NCI-H1417 treated with DMSO at 0.1 percent for 48 hours (cell line): ENCODE measurements around the gene ANKRD33B.
"Not testable (repeated sequence)": the region's sequence is repeated elsewhere in the genome, so short reads cannot be mapped to it uniquely, and the experiment has no call there.

Source experiments
- DNase-seq: peaks from one replicate; lab custom pipeline; 2025; lab: John Stamatoyannopoulos, UW

The ANKRD33B gene

DNA sequence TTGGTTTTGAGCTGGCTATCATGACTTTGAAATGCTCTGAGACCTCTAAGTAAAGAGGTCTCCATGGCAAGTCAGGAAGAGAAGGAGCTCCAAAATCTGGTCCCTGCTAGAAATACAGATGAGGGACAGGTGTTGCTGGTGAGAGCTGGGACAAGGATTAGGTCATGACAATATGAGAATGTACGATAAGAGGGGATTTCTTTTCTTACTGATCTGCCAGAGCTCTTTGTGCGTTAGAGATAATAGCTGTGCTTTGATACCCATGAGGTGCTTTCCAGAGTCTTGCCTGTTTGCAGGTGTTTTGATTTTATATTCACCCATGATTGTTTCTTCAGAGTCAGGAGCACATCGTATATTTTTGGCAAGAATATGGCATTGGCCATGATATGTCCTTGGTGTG lies 56.5 kb downstream of the ANKRD33B start:
- no peak for DNase-seq

DNA sequence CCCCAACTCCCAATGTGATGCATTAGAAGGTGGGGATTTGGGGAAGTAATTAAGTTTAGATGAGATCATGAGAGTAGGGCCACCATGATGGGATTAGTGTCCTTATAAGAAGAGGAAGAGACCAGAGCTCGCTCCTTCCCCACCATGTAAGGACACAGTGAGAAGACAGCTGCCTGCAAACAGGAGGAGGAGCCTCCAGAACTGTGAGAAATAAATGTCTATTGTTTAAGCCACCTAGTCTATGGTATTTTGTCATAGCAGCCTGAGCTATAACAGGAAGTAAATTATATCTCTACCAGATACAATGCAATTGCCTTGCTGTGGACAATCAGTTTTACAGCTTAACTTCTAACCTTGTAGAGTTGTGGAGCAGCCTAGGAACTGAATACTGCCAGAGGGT lies 58.0 kb downstream of the ANKRD33B start:
- DNase-seq: no peak

DNA sequence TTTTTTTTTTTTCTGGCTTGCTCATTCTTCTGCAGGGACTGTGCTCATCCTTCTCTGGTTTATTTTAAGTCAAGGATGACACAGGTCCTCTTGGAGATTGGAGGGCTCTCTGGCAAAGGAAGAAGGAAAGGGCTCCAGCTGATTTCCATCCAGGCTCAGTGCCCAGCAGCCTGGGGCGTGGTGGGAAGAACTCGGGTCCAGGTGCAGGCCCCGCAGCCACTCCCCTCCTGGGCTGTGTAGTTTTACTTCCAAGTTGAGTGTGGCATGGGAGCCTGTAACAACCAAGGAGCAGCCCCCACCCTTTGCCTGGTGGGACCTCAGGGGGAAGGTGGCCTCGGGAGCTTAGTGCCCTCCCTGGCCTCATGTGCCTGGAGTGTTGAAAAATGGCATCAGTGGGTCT lies 58.9 kb downstream of the ANKRD33B start:
- DNase-seq: no peak

DNA sequence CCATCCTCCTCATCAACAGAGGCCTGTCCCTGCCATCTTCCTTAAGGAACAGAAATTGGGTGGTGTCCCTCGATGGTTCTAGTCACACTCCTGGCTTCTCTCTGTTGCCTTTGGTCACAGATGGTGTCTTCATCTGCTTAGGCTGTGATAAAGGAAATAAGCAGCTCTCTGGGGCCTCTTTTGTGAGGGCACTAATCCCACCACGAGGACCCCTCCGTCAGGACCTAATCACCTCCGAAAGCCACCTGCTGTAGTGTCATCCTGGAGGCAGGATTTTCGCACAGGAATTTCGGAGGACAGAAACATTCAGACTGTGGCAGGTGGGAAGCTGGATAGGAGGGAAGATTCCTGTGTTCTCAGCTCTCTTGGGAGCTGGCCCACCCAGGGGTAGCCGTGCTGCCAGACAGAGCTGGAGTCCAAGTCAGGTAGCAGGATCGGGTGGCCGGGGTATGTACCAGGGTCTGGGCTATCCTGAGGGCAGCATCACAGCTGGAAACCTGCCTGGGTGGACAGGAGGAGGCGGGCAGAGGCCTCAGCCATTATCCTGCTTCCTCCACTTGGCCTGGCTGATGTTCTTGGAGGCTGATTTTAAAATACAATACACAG lies 59.5 kb downstream of the ANKRD33B start:
- no peak for DNase-seq

DNA sequence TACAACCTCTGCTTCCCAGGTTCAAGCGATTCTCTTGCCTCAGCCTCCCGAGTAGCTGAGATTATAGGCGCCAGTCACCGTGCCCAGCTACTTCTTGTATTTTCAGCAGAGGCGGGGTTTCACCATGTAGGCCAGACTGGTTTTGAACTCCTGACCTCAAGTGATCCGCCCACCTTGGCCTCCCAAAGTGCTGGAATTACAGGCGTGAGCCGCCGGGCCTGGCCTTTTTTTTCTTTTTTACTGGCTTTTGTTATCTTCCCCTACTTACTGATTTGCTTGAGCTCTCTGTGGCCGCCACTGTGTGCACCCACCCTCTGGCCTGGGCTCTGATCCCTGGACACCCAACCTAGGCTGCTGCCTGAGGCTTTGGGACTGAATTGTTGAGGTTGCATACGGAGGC lies 60.3 kb downstream of the ANKRD33B start:
- DNase-seq: no peak

DNA sequence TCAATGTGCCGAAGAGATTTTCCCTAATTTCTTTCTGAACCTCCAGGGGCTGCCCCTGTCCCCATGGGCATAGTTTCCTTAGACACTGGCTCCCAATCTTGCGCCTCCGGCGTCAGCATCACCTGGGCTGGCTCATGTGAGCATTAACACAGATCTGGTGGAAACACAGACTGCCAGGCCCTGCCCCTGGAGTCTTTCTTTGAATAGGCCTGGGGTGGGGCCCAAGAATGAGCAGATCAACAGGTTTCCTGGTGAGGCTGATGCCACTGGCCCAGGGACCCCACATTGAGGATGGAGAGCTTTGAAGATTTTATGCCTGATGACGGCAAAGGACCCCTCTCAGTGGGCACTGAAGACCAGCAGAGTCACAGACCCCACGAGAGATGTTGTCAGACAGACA lies 60.8 kb downstream of the ANKRD33B start:
- no peak for DNase-seq

DNA sequence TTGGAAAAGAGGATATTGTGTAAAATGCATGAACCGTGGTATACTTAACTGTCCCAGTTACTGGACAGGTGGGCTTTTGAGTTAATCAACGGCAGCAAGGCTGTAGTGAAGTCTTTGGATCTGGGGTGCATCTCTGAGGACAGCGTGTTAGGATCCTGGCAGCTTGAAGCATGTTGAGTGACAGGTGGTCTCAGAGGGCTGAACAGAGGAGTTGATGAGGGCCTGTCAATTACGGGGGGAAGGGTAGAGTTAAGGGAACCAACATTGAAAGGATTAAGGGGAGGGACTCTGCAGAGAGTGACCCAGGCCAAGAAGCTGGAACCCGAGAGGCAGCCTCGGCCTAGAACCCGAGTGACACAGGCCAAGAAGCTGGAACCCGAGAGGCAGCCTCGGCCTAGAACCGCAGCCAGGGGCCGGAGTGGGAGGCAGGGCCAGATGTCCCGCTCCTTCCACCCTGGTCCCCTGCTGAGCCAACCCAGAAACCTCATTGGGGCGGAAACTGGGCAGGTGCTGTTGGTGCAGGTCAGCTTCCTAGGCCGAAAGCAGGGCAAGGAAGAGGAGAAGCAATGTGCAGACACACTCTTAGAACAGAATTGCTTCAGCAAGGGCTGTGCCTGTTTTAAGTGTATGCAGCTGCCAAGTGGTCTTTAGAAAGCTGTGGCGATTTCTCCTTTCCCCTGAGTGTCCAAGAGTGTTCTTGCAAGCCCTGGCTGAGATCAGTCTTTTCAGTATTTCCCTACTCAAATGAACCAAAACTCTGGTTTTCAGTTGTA lies 62.0 kb downstream of the ANKRD33B start:
- DNase-seq: no peak

DNA sequence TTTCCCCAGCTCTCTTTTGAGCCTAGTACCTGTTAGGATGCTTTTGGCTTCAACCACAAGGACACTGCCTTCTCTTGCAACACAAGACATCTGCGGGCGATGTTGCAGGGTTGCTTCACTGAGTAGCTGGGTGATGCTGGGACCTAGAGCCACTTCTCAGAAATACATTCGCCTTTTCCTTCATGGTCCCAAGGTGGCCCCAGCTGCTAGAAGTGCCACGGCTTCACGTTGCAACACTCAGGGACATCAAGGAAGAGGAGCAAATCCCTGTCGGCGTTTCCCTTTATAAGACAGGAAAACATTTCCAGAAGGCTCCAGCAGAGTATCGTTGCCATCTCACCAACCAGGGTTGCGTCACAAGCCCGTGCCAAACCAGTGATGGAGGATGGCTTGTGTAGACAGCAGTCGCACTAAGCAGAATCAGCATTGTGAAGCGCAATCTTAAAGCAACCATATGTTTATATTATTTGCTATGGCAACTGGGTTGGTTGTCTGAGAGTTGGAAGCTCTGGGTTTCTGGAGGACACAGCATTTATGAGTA lies 62.7 kb downstream of the ANKRD33B start:
- DNase-seq: no peak

DNA sequence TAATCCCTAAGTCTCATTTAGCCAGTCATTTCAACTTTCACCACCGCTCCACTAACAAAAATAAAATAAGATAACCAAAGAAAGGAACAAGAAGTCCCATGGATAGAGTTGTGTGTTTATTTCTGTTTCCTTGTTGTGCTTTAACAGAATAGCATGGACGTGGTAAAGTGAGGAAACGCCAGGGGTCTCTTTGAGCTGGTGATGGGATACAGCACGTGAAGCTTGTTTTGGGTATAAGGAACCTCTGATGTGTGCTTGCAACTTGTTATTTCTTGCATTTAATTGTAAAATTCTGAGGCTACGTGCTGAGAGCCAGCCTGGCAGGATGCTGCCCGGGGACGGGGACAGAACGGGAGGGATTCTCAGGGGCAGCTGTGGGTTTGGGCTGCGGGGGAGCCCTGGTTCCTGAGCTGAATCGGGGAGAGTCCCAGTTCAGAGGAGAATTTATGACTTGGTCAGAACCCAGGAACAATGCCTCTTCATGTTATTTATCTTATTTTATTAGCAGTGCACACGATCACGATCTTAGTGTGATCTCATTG lies 63.4 kb downstream of the ANKRD33B start:
- DNase-seq: no peak

DNA sequence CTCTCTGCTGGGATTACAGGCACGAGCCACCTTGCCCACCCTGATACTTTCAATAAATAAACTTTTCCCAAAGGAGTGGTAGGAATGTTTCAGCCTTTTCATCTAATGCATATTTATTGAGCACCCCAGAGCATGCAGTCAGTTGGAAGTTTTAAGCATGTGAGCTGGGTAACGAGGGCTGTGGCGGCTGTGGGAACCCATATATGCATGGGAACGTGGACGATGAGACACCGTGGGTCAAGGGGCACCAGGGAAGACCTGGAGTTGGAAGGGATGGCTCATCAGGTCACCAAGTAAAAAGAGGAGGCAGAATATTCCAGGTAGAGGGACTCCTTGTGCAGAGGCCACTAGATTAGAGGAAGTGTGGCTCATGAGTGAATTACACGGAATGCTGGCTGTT lies 64.7 kb downstream of the ANKRD33B start:
- no peak for DNase-seq

DNA sequence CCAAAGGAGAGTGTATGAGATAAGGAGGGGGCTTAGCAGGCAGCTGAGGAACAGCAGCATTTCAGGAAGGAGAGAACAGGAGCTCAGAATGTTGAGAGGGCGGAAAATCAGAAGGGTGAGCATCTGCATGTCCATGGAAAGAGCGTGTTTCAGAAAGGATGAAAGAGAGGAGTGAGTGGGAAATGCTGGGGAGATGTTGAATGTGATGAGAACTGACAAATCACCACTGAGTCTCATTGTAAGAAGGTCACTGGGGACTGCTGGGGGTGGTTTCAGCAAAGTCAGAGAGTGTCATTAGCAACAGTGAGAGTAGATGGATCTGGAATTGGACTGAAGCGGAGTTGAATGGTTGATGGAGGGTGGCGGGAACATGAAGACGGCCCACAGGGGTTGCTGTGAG lies 65.8 kb downstream of the ANKRD33B start:
- DNase-seq: no peak

DNA sequence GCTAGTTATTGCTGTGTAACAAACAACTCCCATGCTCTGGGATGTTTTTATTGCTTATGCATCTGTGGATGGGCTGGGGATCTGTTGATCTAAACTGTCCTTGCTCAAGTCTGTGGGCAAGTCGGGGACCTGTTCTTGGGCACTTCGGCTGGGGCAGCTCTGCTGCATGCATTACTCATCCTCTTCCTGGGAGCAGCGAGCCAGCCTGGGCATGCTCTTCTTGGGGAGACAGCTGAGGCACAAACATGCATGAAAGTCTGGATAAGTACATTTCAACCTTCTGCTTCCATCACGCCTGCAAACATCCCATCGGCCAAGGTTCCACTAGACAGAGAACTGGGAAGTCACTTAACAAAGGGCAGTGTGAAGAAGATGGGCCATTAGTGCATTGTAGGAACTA lies 66.3 kb downstream of the ANKRD33B start:
- DNase-seq: no peak

DNA sequence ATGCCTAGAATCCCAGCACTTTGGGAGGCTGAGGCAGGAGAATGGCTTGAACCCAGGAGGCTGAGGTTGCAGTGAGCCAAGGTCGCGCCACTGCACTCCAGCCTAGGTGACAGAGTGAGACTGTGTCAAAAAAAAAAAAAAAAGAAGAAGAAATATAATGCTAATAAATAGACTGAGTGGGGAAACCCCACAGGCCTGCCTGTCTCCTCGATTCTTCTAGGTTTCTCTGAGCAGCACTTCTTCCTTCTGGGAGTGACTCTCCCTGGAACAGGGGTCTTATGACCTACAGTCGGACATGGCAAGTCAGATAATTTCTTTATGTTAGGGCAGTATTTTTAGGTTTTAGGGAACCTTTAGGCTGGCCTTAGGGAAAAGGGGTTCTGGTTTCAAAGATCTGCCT lies 66.9 kb downstream of the ANKRD33B start:
- not testable (repeated sequence) for DNase-seq

DNA sequence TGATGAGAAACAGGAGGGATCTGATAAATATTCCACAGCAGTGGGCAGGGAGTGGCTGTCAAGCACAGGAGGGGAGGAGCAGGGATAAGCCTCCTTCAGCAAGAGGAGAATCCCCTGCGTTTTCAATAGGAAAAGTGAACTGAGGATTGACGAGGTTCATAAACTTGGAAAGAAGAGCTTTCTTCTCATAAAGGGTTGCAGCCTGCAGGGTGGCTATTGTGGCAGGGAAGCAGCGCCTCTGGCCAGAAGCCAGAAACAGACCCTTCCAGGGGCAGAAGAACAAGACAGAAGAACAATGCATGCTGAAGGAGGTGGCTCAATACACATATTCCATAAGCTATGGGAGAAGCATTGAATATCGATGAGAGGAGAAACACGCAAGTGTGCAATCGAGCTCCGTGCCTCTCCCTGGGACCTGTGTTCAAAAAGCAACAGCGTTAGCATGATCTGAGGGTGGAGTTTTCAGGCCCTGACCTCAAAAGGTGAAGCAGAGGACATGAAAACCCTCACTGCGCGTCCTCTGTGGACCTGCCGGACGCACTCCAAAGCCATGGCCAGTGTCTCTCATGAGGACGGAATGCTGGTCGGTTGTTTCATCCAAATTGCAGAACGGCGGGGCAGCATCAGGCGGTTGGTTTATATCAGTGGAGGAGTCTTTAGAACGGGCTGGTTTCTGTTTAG lies 67.6 kb downstream of the ANKRD33B start:
- no peak for DNase-seq

DNA sequence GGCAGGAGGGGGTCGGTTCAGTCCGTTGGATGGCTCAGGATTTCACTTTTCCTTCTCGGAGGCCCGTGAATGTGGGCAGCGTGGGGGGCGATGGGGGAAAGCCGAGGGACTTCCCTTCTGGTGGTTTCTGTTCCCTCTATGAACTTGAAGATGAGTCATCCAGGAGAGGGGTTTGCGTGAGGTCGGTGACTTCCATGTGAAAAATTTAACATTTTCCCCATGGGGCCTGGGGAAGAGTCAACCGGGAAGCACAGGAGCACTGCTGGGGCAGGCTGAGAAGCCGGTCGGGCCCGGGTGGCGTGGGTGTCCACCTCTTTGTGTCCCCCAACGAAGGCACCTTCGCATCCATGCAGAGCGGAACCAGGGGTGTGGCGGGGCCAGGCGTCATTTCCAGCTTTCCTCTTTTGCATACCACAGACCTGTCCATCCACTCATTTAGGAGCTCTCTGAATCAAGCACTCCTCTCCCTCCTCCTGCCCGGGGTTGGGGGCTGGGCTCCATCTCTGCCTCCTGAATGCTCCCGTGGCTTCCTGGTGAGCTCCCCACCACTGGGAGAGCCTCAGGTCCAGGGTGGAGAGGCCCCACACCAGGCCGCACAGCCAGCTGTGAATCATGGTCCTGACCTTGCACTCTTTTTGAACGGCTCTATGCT lies 68.4 kb downstream of the ANKRD33B start:
- DNase-seq: no peak

DNA sequence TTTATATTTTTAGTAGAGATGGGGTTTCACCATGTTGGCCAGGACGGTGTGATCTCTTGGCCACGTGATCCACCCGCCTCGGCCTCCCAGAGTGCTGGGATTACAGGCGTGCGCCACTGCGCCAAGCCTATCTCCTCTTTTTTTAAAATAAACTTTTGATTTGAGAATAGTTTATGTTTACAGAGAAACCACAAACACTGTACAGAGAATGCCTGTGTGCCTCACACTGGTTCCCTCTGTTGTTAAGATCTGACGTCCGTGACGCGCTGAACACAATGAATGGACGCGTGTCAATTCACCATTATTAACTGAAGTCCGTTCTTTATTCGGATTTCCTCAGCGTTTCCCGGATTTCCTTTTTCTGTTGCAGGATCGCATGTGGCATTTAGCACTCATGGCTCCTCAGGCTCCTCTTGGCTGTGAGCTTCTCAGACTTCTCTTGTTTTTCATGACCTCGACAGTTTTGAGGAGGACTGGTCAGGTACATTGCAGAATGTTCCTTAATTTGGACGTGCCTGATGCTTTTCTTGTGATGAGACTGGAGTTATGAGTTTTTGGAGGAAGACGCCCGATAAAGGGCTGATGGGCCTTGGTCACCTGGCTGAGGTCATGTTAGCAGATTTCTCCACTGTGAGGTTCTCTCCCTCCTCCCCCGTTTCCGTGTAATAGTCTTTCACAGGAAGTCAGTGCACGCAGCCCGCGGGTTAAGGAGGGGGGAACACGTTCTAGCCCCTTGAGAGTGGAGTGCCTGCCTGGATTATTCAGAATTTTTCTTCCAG lies 69.6 kb downstream of the ANKRD33B start:
- no peak for DNase-seq

DNA sequence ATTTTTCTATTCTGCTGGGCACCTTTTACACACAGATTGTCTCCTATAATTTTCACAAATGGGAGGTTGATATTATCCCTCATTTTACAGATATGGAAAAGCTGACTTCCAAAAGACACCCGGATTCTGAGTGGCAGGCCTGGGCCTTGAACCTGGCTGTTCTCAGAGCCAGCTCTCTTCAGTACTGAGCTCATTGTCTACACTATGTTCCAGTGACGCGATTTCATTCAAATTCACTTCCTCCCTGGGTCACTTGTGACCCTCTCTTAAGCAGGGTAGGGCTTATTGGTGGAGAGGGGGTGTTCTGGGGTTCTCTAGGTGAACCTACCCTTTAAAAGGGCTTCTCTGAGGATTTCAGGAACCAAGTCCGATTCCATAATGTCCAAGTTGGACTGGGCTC lies 70.2 kb downstream of the ANKRD33B start:
- no peak for DNase-seq

DNA sequence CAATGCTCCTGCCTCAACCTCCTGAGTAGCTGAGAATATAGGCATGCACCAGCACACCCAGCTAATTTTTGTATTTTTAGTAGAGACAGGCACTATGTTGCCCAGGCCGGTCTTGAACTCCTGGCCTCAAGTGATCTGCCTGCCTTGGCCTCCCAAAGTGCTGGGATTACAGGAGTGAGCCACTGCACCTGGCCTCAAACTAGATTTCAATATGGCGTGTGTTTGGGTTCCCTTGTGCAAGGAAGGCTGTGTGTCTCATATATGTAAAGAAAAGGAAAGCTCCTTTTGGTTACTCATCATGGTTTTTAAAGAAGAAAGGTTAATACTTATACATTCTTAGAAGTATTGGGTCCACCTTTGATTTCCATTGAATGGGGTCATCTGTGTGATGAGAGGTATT lies 70.7 kb downstream of the ANKRD33B start:
- DNase-seq: no peak

DNA sequence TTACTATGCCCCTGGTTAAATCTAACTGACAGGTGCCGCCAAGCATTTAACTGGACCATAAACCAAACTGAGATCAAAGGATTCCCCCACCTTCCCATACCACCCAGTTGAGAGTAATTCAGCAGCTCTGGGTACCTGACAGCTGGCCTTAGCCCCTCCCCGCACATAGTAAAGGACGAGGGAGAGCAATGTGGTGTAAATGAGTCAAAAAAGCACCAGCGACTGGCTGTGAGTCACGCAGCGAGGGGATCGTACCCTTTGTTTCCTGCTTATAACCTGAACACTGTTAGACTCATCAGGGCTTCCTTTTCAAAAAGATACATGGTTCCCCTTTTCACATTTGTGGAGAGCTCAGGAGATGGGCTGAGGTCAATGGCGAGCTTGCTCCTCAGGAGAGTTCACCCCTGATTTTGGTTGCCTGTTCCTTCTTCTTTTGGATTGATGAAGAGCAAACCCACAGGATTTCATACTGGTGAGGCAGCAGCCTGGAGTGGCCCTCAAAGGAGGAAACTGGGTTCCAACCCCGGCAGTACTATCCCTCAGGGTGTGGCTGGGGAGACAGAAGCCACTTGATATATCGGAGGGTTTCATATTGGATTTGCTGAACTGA lies 71.5 kb downstream of the ANKRD33B start:
- no peak for DNase-seq

DNA sequence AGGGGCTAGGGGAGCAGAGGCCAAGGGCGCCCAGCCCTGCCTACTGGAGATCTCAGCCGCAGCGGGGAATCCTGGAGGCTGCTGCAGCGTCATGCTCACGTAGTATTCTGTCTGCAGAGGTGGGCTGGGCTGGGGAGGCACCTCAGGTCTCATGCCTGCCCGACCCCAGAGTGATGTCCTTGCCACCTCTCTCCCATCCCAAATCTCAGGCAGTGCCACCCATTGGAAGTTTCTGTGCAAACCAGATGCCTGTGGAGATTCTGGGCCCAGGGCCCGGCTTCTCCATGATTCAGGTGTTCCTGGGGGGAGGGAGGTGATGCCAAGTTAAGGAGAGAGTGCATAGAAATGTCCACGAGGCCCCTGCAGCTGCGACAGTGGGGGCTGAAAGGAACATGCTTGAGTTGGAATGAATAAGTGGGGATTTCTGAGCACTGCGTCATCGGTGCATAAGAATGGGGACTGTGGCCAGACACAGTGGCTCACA lies 72.0 kb downstream of the ANKRD33B start:
- no peak for DNase-seq
